Measurements from ENCODE around the gene HS3ST1. TPM values are rescaled to one million over a fixed set of nuclear protein-coding genes. Genes with fewer than 3 reads are reported as not detected.

The HS3ST1 gene
- total and polyA plus RNA-seq, 7 donors = 0.04 to 0.50 (median 0.10) TPM

- 89 to 95% (median 91%) methylated on average over 3 of the region's 3 CpGs for WGBS, 3 donors
- ATAC-seq = no peak
- H3K4me3 ChIP-seq = no peak overlapping the region
These were observed 26.5 kb downstream of the HS3ST1 start for GRCh38 chr4:11402192-11402591.

GRCh38 chr4:11399461-11399971, 29.2 kb downstream of the HS3ST1 start:
- intact Hi-C loops (cut with DNase I) = no loop called here
- no peak overlapping the region for H3K27ac ChIP-seq
- no peaks in the 10 kb centered on the region for H3K4me1 ChIP-seq
- H3K36me3 ChIP-seq (ENCODE audit: insufficient read depth in 1 of 2, low read depth in 1 of 2) = no peaks in the 10 kb centered on the region
- H3K9me3 ChIP-seq = no peaks in the 10 kb centered on the region
- TF ChIP-seq CTCF (IDR thresholded peaks at IDR 0.05) = no peak
- no peaks in the 10 kb centered on the region for H3K27me3 ChIP-seq (ENCODE audit: insufficient read depth in 3 of 3, low read length in 2 of 3)
- H3K4me3 ChIP-seq = no peak overlapping the region
- 96 to 97% (median 97%) methylated on average over 42 of the region's 42 CpGs for WGBS, 3 donors
- ATAC-seq (no peak), DNase-seq (peak in 1 of 2 donors; percentile 40)

More at GRCh38 chr4:11402192-11402591, 26.5 kb downstream of the HS3ST1 start:
- no peaks in the 10 kb centered on the region for H3K27me3 ChIP-seq (ENCODE audit: insufficient read depth in 3 of 3, low read length in 2 of 3)
- intact Hi-C loops (cut with DNase I) = no loop called here
- no peaks in the 10 kb centered on the region for H3K36me3 ChIP-seq (ENCODE audit: insufficient read depth in 1 of 2, low read depth in 1 of 2)
- no peaks in the 10 kb centered on the region for H3K4me1 ChIP-seq
- no peaks in the 10 kb centered on the region for H3K9me3 ChIP-seq
- H3K27ac ChIP-seq = no peak overlapping the region
- no peak for TF ChIP-seq CTCF (IDR thresholded peaks at IDR 0.05)
- DNase-seq = no peak

GRCh38 chr4:11397819-11398610, 30.7 kb downstream of the HS3ST1 start:
- WGBS, 3 donors = 45 to 61% (median 51%) methylated on average over 5 of the region's 5 CpGs
- H3K9me3 ChIP-seq = no peaks in the 10 kb centered on the region
- TF ChIP-seq CTCF (IDR thresholded peaks at IDR 0.05) = no peak
- intact Hi-C loops (cut with DNase I) = no loop called here
- H3K4me1 ChIP-seq = no peaks in the 10 kb centered on the region
- no peaks in the 10 kb centered on the region for H3K27me3 ChIP-seq (ENCODE audit: insufficient read depth in 3 of 3, low read length in 2 of 3)
- H3K27ac ChIP-seq = no peak overlapping the region
- no peaks in the 10 kb centered on the region for H3K36me3 ChIP-seq (ENCODE audit: insufficient read depth in 1 of 2, low read depth in 1 of 2)
- DNase-seq = no peak
- no peak overlapping the region for H3K4me3 ChIP-seq
- ATAC-seq = peak in 1 of 4 donors; percentile 53

GRCh38 chr4:11397146-11397545, 31.5 kb downstream of the HS3ST1 start:
- intact Hi-C loops (cut with DNase I) = no loop called here
- ATAC-seq (no peak), DNase-seq (no peak)
- no peaks in the 10 kb centered on the region for H3K27me3 ChIP-seq (ENCODE audit: insufficient read depth in 3 of 3, low read length in 2 of 3)
- H3K27ac ChIP-seq = no peak overlapping the region
- H3K4me1 ChIP-seq = no peaks in the 10 kb centered on the region
- no peak for TF ChIP-seq CTCF (IDR thresholded peaks at IDR 0.05)
- WGBS, 3 donors = 22 to 44% (median 44%) methylated on average over 1 of the region's 1 CpG
- H3K36me3 ChIP-seq (ENCODE audit: insufficient read depth in 1 of 2, low read depth in 1 of 2) = no peaks in the 10 kb centered on the region
- no peaks in the 10 kb centered on the region for H3K9me3 ChIP-seq
- no peak overlapping the region for H3K4me3 ChIP-seq

All from psoas muscle (tissue), 8 donors.